Measurements from ENCODE around the gene AFF3. TPM values are rescaled to one million over a fixed set of nuclear protein-coding genes. Genes with fewer than 3 reads are reported as not detected.

Gene AFF3
- total and polyA plus RNA-seq, 10 of the 15 experiments (the other 5 are each of a cell fraction or from before 2014, with no cell fraction given): 0.26 to 5.5 (median 3.0) TPM

DNA sequence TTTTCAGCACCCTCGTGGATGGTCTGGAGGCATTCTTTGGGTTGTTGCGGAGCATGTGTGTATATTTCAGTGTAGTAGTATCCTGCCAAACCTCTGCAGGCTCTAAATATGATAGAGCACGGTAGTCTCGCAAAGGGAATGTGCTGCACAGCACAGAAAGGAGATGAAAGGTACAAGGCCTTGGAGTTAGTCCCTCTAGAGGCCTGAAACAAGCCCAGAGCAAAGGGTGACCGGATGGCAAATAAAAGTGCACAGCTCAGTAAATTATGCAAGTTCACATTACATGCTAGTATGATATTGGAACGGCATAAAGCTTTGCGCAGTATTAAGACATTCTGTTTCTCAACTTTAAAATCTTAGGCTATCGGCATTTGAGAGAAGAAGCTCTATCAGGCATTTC, 358.1 kb downstream of the AFF3 start:
- WGBS (ENCODE audit: insufficient coverage, insufficient replicate concordance, low lambda C conversion rate, missing lambda C conversion rate): 56% methylated on average over 8 of the region's 8 CpGs
- FAIRE-seq: no peak
- intact Hi-C loops (cut with micrococcal nuclease; ENCODE audit: unreplicated experiment): no loop called here
- H3K4me1 ChIP-seq (ENCODE audit: control insufficient read depth, insufficient read depth, low read length): no peaks in the 10 kb centered on the region
- in situ Hi-C loops (cut with MboI): no loop called here
- no peaks in the 10 kb centered on the region for H3K9me3 ChIP-seq (replicated peaks; ENCODE audit: control insufficient read depth, insufficient read depth, low read length)
- SMC1A ChIA-PET (ENCODE audit: uncharacterized antibody, unreplicated experiment): no interaction called here
- H3K36me3 ChIP-seq (ENCODE audit: control insufficient read depth in 2 of 2, insufficient read depth in 2 of 2, low read length in 1 of 2): no peaks in the 10 kb centered on the region
- no peak for ATAC-seq
- POLR2A ChIA-PET: no interaction called here
- no peaks in the 10 kb centered on the region for H4K20me1 ChIP-seq (ENCODE audit: control insufficient read depth, insufficient read depth)
- BruUV-seq (replicated peaks): no TSS peak
- no peak overlapping the region for H3K27ac ChIP-seq (ENCODE audit: control insufficient read depth, insufficient read depth)
- no peak for TF ChIP-seq PML (IDR thresholded peaks at IDR 0.05; ENCODE audit: low read length)
- TF ChIP-seq RCOR1 (conservative IDR thresholded peaks at IDR 0.05; ENCODE audit: low read depth, low read length): no peak
- TF ChIP-seq NFYA (IDR thresholded peaks at IDR 0.05; ENCODE audit: borderline replicate concordance, low read depth, low read length): no peak
- no peak for TF ChIP-seq SRF (IDR thresholded peaks at IDR 0.05; ENCODE audit: low read depth in 2 of 2, low read length in 2 of 2)
- TF ChIP-seq MEF2A (IDR thresholded peaks at IDR 0.05; ENCODE audit: insufficient read depth, low read depth, low read length): no peak
- no peak for TF ChIP-seq RUNX3 (IDR thresholded peaks at IDR 0.05; ENCODE audit: low read length)
- CTCF ChIA-PET: no interaction called here
- no peaks in the 10 kb centered on the region for H3K27me3 ChIP-seq (replicated peaks in 1 of 2; ENCODE audit: control insufficient read depth in 2 of 2, insufficient read depth in 2 of 2, low read length in 1 of 2)
- no peak overlapping the region for H3K4me3 ChIP-seq
- RAD21 ChIA-PET (ENCODE audit: unreplicated experiment): no interaction called here
- no peak overlapping the region for H2AFZ ChIP-seq (ENCODE audit: control insufficient read depth, low read depth, low read length)
- DNase-seq (ENCODE audit: low read depth, low spot score): no peak
- H3K4me2 ChIP-seq (ENCODE audit: control insufficient read depth, insufficient read depth): no peak overlapping the region
- H3K9ac ChIP-seq (ENCODE audit: control insufficient read depth, insufficient read depth, low read length): no peak overlapping the region
- no peaks in the 10 kb centered on the region for H3K79me2 ChIP-seq (ENCODE audit: control insufficient read depth, insufficient read depth, low read length)

DNA sequence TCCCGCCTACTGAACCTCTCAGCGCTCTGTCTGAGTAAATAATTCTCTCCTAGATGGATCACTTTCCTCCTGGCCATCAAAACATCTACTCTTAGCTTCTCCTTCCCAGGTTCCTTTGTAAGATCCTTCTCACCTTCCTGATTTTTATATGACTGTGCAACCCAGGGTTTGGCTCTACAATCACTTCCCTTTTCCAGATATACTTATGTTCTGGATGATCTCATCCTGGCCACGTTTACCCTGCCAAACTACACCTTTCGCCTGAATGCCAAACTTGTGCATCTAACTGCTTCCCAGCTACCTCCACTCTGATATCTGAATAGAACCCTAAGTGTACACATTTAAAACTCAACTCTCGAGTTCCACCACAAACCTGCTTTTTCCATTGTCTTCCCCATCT, 362.1 kb downstream of the AFF3 start:
- H3K4me1 ChIP-seq (ENCODE audit: control insufficient read depth, insufficient read depth, low read length): no peaks in the 10 kb centered on the region
- no peak overlapping the region for H2AFZ ChIP-seq (ENCODE audit: control insufficient read depth, low read depth, low read length)
- CTCF ChIA-PET: no interaction called here
- no TSS peak for BruUV-seq (replicated peaks)
- 36% methylated on average over 5 of the region's 5 CpGs for WGBS (ENCODE audit: insufficient coverage, insufficient replicate concordance, low lambda C conversion rate, missing lambda C conversion rate)
- no peaks in the 10 kb centered on the region for H4K20me1 ChIP-seq (ENCODE audit: control insufficient read depth, insufficient read depth)
- H3K4me2 ChIP-seq (ENCODE audit: control insufficient read depth, insufficient read depth): no peak overlapping the region
- intact Hi-C loops (cut with micrococcal nuclease; ENCODE audit: unreplicated experiment): no loop called here
- DNase-seq (ENCODE audit: low read depth, low spot score) (no peak), FAIRE-seq (no peak), ATAC-seq (no peak)
- H3K9ac ChIP-seq (ENCODE audit: control insufficient read depth, insufficient read depth, low read length): no peak overlapping the region
- POLR2A ChIA-PET: no interaction called here
- H3K27ac ChIP-seq (ENCODE audit: control insufficient read depth, insufficient read depth): no peak overlapping the region
- no peaks in the 10 kb centered on the region for H3K36me3 ChIP-seq (ENCODE audit: control insufficient read depth in 2 of 2, insufficient read depth in 2 of 2, low read length in 1 of 2)
- RAD21 ChIA-PET (ENCODE audit: unreplicated experiment): no interaction called here
- no peak overlapping the region for H3K4me3 ChIP-seq
- in situ Hi-C loops (cut with MboI): no loop called here
- no peaks in the 10 kb centered on the region for H3K79me2 ChIP-seq (ENCODE audit: control insufficient read depth, insufficient read depth, low read length)
- no peaks in the 10 kb centered on the region for H3K27me3 ChIP-seq (replicated peaks in 1 of 2; ENCODE audit: control insufficient read depth in 2 of 2, insufficient read depth in 2 of 2, low read length in 1 of 2)
- H3K9me3 ChIP-seq (replicated peaks; ENCODE audit: control insufficient read depth, insufficient read depth, low read length): no peaks in the 10 kb centered on the region
- SMC1A ChIA-PET (ENCODE audit: uncharacterized antibody, unreplicated experiment): no interaction called here
- TF ChIP-seq EP300 (IDR thresholded peaks at IDR 0.05; ENCODE audit: borderline replicate concordance in 1 of 2, control insufficient read depth in 1 of 2, low read depth in 2 of 2, low read length in 2 of 2) (no peak), MLLT1 (IDR thresholded peaks at IDR 0.05) (no peak), PML (IDR thresholded peaks at IDR 0.05; ENCODE audit: low read length) (no peak), SIN3A (IDR thresholded peaks at IDR 0.05; ENCODE audit: low read depth, low read length) (no peak), STAT3 (IDR thresholded peaks at IDR 0.05; ENCODE audit: low read depth, low read length) (no peak), POLR2AphosphoS2 (IDR thresholded peaks at IDR 0.05; ENCODE audit: low read depth, low read length) (no peak), NFXL1 (IDR thresholded peaks at IDR 0.05; ENCODE audit: borderline replicate concordance) (no peak), HDAC6 (IDR thresholded peaks at IDR 0.05; ENCODE audit: unreplicated experiment) (no peak)
- TF ChIP-seq, protein P1, sequence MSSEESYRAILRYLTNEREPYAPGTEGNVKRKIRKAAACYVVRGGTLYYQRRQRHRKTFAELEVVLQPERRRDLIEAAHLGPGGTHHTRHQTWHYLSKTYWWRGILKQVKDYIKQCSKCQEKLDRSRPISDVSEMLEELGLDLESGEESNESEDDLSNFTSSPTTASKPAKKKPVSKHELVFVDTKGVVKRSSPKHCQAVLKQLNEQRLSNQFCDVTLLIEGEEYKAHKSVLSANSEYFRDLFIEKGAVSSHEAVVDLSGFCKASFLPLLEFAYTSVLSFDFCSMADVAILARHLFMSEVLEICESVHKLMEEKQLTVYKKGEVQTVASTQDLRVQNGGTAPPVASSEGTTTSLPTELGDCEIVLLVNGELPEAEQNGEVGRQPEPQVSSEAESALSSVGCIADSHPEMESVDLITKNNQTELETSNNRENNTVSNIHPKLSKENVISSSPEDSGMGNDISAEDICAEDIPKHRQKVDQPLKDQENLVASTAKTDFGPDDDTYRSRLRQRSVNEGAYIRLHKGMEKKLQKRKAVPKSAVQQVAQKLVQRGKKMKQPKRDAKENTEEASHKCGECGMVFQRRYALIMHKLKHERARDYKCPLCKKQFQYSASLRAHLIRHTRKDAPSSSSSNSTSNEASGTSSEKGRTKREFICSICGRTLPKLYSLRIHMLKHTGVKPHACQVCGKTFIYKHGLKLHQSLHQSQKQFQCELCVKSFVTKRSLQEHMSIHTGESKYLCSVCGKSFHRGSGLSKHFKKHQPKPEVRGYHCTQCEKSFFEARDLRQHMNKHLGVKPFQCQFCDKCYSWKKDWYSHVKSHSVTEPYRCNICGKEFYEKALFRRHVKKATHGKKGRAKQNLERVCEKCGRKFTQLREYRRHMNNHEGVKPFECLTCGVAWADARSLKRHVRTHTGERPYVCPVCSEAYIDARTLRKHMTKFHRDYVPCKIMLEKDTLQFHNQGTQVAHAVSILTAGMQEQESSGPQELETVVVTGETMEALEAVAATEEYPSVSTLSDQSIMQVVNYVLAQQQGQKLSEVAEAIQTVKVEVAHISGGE (CRISPR knock-in tag; IDR thresholded peaks at IDR 0.05): no peak

Data from GM12878 (cell line).